ENCODE measurements around the gene MAB21L4.

MAB21L4 gene

DNA sequence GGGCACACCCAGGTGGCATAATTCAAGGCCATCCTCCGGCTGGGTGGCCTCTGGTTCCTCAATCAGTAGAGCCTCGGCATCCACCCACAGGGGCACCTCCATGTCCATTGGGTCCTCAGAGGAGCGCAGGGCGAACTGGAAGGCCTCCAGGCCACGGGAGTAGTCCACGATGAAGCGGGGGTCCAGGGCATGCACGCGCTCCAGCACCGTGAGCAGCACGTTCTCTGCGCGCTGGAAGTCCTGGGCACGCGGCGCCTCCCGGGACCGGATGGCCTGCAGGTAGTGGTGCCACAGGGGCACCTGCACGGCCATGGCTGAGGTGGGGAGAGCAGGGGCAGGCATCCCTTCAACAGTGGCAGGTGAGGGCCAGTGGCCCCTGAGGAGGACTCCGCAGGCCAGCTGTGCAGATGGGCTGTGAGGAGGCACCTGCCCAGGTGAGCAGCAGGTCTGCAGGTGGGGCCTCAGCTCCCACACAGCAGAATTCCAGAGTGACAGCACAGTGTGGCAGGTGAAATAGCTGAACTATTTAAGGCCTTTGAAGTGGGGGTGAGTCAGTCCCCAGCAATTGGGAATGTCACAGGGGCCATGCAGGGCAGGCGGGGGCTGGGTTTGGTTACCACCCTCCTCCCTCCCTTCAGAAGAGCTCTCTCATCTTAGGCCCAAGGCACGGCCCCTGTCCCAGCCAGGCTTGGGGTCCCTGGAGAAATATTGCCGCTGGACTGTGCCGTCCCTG, at the start of gene MAB21L4:
Gene MAB21L4 (minus strand): TSS at position 501 of the 733 bp plus-strand sequence. CDS start 159 bp downstream, at position 342.
- no peak for DNase-seq (ENCODE audit: low read depth, low spot score)

DNA sequence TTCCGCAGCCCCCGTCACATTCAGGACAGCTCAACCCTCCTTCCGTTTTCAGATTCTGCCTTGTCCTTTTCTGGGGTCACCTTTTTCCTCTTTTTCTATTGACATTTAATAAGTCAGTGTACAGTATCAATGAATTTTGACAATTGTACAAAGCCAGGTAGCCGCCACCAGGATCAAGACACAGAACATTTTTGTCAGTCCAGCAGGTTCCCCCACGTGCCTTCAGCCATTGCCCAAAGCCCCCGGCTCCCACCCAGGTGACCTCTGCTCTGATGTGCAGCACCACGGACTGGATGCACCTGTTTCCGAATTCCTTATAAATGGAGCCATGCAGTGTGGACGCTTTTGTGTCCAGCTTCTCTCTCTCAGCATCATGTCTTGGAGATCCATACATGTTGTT, 40.1 kb upstream of the MAB21L4 start:
- DNase-seq (ENCODE audit: low read depth, low spot score) = no peak

DNA sequence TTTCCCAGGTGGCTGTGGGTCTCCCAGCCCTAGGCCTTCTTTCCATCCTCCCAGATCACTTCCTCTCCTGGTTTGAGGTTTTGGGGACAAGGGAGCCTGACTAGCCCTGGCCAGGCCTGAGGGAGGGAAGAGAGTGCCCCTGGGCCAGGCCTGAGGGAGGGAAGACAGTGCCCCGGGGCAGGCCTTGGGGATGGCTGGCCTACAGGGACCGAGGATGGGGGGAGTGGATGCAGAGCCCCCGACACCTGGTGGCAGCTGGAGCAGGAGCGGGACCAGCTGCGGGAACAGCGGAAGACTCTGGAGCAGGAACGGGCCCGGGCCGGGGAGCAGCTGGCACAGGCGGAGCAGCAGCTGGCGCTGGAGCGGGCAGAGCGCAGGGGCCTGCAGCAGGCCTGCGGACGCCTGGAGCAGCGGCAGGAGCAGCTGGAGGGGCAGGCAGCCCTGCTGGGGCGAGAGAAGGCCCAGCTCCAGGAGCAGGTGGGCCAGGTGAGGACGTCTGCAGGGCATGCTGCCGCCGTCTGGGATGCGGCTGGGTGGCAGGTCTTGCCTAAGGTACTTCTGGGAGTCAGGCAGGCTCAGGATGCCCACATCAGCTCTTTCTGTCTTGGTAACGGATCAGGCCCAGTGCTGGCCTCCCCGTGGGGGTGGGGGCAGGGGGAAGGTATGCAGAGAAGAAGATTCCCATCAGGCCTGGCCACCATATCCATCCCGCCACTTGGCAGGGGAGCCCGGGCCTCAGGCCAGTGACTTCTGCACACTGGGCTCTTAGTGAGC, 39.3 kb upstream of the MAB21L4 start:
- DNase-seq (ENCODE audit: low read depth, low spot score) = no peak

DNA sequence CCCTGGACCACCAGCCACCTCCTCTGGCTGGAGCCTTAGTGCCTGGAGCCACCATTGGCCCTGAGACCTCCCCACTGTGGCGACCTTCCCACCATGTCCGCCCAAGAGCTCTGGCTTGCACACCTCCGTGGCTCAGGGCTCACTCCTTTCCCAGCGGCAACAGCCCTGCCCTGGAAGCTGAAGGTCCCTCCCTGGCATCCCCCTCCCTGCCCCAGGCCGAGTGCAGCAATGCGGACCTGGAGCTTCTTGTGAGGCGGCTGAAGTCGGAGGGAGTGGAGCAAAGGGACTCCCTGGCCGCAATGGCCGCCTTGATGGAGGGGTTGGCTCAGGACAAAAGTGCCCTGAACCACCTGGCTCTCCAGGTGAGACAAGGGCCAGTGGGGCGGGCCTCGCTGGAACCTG, 38.7 kb upstream of the MAB21L4 start:
- no peak for DNase-seq (ENCODE audit: low read depth, low spot score)

DNA sequence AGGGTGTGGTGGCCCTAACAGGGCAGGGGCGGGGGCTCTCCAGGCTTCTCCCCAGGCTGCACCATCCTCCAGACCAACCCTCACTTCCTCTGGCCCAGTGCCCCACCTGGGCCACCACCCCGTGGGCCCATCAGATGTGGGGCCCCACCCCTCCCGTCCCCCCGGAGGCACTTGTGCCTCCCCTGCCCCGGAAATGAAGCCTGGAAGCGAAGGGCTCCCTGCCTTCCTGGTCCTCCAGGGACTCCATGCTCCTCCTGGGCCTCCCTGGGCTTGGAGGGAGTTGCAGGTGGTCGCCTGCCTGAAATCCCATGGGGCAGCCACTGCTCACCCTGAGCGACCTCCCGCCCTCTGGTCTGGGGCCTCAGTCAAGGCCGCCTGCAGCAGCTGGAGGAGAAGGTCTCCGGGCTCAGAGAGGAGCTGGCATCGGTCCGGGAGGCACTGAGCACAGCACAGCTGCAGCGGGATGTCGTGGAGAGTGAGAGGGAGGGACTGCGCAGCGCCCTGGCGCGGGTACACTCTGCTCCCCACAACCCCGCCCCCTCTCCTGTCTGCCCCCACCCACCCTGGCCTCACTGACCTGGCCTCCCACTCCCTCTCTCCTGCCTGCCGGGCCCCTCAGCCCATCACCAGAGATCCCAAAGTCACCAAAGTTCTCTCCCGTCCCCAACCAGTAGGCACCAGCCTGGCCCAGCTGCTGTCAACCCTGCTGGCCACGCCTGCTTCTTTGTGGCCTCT, 38.2 kb upstream of the MAB21L4 start:
- no peak for DNase-seq (ENCODE audit: low read depth, low spot score)

DNA sequence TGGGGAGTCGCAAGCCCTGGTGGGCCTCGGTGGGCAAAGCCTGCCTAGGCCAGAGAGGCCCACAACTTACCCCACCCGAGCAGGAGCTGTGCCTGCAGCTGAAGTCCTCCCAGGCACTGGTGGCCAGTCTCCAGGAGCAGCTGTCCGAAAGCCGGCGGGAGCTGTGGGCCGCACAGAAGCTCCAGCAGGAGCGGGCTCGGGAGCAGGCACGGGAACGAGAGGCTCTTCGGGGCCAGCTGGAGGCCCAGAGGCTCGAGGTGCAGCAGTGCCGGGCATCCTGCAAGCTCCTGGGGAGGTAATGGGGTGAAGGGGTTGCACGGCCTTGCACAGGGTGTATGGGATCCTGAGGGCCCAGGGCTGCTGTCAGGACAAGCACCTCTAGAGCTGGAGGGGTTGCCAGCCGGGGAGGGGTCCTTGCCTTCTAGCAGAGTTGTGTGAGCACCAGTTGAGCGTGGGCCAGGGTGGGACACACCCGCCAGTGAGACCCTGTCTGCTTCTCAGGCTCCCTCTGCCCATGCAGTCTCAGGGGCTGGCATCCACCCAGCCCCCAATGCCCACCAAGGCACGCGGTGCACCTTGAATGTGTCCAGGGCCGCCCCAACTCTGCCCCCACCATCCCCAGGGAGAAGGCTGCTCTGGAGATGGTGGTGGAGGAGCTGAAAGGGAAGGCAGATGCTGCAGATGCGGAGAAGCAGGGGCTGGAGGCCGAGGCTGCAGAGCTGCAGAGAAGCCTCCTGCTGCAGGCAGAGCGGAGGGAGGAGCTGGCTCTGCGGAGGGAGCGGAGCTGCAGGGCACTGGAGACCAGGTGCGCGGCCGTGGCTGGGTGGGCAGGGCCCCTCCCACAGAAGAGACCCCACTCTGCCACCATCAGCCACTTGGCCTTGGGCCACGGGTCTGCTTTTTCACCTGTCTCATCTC, 37.4 kb upstream of the MAB21L4 start:
- DNase-seq (ENCODE audit: low read depth, low spot score) = no peak

DNA sequence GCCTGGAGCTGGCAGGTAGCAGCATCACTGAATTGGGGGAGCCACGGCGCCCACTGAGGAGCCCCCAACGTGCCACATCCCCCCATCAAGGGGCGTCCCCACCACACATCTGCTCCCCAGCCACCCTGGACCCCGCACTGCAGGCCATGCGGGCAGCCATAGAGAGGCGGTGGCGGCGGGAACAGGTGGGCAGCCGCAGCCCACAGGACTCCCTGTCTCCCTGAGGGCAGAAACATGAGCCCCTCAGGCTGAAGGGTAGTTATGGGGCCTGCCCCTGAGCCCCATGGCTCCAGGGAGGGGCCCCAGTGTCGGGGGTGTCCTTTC, 36.7 kb upstream of the MAB21L4 start:
- no peak for DNase-seq (ENCODE audit: low read depth, low spot score)

DNA sequence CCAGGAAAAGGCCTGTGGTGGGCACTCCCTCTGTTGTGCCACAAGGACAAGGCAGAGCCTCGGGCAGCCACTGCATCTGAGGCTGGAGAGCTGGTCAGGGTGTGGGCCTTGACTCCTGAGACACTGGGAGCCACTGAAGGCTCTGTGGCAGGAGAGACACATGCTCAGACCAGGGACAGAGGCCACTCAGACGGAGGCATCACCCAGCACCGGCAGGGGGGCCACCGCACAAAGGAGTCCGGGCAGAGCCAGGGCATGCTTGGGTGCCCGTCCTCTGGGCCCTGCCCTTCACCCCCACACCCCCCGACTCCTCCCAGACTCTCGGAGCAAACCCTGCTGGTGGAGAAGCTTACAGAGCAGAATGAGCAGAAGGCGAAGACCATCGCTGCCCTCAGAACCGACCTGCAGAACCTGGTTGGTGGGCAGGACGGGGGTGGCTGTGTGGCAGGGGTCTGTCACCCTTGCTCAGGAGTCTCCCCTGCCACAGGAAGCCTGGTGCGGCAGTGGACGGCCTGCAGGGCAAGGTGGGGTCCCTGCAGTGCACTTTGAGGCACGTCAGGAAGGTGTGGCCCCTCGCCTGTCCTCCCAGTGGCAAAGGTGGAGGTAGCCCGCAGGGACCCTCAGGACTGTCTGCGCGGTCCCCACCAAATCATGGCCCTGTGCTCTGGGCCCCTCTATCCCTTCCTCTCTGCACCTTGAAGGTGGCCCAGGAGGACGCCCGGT, 36.2 kb upstream of the MAB21L4 start:
- DNase-seq (ENCODE audit: low read depth, low spot score) = no peak

DNA sequence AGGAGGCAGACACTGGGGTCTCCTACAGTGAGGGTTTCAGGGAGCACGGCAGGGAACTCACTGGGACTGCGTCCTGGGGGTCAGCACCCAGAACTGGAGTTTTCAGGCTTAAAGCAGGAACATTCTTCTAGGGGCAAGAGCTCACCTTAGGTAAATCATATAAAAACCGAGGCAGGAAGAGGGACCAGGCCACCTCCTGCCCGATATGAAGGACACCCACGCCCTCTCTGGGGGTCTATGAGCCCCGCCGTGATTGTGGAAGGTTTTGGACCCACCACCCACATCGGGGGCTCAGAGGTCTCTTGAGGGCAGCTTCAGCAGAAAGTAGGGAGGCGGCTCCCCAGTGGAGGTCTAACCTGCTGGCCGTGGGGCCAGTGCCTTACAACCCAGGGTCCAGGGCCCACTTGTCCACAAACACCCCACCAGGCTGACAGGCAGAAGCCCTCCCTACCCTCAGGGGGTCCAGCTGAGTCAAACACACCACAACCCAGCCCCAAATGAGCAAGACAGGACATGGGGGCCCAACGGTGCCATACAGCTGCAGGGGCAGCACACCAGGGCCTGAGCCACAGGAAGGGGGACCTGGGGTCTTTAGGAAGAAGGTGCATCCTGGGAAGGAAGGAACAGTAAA, 35.5 kb upstream of the MAB21L4 start:
- DNase-seq (ENCODE audit: low read depth, low spot score) = no peak

DNA sequence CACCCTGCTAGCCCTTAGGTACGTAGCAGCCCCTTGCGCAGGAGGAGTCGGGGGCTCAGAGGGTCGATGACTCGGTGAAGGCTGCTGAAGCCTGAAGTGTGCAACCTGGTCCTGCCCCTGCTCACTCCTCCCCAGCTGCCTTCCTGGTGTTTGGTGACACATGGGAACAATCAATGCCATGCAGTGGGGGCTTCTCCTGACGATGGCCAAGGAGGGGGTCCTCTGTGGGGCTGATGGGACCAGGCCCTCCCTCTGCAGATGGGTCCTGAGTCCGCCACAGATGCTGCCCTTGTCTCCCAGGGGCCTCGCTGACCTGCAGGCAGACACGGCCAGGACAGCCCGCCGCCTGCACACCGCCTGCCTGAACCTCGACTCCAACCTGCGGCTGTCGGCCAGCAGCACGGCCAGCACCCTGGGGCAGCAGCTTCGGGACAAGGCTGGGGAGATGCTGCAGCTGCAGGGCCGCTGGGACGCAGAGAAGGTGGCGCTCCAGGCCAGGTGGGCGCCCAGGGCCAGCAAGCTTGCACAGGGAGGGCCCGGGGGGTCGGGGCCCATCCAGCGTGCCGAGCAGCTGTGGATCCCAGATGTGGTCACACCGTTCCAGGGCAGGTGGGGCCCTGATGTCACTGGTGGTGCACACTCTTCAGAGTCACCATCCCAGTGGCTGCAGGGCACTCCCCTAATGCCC, 34.8 kb upstream of the MAB21L4 start:
- no peak for DNase-seq (ENCODE audit: low read depth, low spot score)

DNA sequence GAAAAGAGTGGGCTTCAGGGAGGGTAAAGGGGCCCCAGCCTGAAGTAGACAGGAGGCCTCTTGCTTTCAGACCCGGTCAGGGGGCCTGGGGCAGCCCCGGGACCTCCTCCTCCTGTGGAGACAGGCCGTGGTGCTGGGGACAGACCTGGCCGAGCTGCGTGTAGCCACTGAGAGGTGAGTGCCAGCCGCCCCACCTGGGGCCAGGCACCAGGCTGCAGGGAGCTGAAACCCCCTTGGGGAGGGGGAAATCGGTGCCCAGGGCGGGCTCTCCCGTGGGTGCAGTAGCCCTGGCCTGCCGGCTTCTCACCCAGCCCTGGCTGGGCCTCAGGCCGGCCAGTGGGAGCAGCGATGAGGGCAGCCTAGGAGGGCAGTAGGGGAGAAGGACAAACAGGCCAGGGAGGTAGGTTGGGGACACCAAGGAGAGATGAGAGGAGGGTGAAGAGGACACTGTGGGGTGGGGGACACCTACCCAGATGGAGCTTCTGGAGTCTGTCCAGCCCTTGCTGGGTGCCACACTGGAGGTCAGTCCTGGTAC, 34.2 kb upstream of the MAB21L4 start:
- DNase-seq (ENCODE audit: low read depth, low spot score) = no peak

DNA sequence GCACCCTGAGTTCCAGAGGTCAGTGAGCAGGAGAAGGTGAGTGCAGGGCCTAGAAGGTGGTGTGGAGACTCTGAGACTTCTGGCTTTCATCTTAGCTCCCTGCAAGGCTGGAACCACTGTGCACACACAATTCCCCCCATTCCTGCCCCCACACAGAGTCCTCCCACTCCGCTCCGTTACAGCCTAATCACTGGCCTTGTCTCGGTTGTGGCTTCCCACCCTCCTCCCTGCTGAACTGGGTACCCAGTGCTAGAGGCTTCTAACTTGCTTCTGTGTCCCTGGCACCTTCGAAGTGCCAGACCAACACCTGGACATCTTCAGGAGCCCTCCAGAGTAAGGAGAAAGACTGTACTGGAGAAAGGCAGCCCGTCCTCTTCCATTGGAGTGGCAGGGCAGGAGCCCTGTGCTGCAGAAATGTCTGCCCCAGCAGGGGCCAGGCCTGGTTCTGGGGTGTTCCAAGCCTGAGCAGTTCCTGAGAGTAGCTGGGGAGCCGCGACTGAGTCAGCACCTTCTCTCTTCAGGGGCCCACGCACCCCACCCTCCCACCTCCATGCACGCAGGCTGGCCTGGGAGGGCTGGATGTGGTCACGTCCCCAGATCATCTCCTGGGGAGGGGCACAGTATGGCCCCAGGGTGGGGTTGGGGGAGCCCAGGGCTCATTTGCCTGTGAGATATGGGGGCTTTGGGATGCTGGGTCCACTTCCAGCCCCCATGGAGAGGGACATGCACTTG, 33.6 kb upstream of the MAB21L4 start:
- DNase-seq (ENCODE audit: low read depth, low spot score) = no peak

DNA sequence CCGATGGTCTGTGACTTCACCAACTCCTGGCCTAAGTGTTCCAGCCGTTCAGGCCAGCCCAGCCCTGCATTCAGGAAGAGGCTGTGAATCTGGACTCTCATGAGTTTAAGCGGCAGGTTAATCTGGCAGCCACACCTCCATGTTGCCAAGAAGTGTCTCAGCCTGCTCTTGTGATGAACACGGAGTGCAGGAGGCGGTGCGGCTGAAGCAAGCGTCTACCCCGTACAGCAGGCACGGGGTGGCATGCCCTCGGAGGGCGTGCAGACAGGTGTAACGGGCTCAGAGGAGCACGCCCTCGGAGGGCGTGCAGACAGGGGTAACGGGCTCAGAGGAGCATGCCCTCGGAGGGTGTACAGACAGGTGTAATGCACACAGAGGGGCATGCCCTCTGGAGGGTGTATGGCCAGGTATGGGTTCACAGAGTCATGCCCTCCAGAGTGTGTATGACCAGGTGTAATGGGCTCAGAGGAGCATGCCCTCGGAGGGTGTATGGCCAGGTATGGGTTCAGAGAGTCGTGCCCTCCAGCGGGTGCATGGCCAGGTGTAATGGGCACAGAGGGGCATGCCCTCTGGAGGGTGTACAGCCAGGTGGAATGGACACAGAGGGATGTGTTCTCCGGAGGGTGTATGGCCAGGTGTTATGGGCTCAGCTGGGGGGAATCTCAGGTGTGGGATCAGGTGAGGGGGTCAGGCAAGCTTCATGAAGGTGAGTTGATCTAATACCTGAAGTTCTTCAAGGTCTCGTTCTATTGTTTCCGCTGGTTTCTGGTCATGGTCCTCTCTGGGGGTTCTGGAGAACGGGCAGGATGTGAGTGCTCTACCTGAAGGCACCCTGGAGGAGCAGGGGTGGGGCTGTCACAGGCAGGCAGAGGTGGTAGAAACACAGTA, 32.8 kb upstream of the MAB21L4 start:
- DNase-seq (ENCODE audit: low read depth, low spot score) = no peak

DNA sequence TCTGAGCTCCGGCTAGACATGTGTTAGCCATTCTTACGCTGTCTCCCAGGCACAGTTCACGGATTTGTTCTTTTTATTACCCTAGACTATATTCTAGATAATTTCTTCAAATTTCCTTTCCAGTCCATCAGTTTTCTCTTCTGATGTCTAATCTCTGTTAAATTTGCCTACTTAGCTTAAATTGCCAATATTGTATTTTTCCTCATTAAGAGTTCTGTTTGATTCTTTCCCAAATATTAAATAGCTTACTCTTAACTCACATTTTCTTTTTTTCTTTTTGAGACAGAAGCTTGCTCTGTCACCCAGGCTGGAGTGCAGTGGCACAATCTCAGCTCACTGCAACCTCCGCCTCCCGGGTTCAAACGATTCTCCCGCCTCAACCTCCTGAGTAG, 31.4 kb upstream of the MAB21L4 start:
- no peak for DNase-seq (ENCODE audit: low read depth, low spot score)

DNA sequence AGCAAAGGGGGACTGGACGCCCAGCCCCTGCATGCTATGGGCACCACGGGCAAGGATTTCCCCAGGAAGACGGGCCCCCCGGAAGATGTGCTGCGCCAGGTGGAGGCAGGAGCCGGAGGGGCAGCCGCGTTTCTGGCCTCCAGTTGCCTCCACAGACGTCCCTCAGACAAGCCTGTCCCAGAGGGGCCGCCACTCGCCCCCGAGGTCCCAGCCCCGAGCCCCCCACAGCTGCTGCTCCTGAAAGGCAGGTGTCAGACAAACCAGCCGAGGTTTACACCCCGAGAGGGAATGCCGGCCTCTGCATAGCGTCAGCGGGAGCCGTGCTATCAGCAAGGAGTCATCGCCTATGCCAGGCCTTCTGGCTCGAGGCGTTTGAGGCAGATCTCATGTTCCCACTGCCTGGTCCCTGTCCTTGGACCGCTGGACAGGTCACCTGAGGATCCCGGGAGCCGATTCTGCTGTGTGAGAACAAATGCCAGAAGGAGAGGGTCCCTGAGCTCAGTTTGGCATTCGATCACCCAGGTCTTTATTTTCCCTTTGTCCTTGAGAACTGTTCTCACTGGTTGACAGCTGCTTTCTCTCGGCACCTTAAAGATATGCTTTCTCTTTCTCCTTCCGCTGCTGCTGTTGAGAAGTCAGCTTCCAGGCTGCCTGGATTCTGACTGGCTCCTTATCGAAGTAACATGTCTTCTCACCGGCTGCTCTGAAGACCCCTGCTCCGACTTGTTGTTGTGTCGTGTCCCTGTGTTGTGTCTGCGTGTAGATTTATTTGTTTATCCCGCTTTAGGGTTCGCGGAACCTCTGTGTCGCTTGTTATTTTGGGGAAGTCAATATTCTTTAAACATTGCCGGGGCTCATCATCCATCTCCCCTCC, 30.8 kb upstream of the MAB21L4 start:
- DNase-seq (ENCODE audit: low read depth, low spot score) = no peak

DNA sequence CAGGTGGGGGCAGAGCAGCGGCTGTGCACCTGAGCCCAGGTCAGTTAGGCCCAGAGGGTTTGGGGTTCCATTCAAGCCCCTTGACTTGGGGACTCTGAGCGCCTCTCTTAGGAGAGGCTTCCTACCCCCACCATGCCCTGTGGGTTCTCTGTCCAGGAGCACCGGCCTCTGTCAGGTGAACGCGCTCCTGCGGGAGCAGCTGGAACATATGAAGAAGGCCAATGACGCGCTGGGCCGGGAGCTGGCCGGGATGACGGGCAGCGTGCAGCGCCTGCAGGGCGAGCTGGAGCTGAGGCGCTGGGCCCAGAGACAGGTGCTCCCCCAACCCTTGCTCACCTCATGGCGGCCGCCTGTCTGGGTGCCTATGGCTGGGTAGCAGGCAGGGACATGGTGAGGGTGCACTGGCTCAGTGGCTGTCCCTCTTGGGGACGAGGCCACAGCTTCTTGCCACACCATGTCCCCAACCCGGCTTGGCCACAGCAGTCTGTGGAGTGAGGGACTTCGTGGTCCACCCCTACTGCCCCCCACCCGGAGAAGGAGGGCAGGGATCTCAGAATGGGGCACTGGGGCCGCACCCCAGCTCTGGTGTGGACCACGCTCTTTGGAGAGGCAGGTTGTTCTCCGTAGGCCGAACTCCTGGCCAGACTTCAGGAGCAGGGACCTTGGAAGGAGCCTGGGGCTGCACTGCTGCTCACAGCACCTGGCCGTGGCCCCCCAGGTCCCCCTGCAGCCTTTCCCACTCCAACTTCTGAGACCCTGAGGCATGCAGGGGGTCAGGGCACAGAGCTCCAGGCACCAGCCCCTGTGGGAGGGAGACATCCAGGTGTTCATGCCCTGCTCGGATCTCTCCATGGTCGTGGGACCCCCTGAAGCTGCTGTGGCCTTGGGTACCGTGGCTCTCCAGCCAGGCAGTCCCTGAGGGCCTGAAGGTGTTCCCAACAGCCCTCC, 29.9 kb upstream of the MAB21L4 start:
- DNase-seq (ENCODE audit: low read depth, low spot score) = no peak

Data from brain pericyte (primary cell).